ENCODE data around the gene TGFB1.
A peak's percentile ranks its signal among the peaks of the same experiment; 100 is the strongest.
"Not testable (repeated sequence)": the region's sequence is repeated elsewhere in the genome, so short reads cannot be mapped to it uniquely, and the experiment has no call there.

The TGFB1 gene

DNA sequence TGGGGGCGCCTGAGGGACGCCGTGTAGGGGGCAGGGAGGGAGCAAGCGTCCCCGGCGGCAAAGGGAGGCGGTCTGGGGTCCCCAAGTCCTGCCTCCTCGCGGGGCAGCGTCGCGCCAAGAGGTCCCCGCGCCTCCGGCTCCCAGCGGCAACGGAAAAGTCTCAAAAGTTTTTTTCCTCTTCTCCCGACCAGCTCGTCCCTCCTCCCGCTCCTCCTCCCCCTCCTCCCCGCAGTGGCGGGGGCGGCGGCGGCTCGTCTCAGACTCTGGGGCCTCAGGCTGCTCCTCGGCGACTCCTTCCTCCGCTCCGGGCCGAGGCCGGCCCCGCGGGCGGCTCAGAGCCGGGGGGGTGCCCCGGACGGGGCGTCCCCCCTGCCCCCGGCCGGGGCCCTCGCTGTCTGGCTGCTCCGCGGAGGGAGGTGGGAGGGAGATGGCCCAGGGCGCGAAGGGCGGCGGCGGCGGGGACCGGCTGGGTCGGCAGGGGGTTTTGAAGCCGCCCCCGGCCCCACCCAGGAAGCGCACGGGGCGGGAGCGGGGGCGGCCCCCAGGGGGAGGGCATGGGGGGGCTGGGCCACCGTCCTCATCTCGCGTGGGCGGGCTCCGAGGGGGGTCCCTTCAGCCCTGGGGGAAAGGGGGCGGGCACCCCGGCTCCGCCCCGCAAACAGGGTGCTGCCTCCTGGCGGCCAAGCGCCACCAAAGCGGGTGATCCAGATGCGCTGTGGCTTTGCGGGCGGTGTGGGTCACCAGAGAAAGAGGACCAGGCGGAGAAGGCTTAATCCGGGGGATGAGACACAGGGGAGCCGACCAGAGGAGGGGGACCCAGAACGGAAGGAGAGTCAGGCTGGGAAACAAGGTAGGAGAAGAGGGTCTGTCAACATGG, at the start of gene TGFB1:
Gene TGFB1, minus strand, starts transcription at position 457 of the 877 bp plus-strand sequence. CDS start 878 bp downstream, outside the sequence.
- DNase-seq = peak; percentile 97 to 98

DNA sequence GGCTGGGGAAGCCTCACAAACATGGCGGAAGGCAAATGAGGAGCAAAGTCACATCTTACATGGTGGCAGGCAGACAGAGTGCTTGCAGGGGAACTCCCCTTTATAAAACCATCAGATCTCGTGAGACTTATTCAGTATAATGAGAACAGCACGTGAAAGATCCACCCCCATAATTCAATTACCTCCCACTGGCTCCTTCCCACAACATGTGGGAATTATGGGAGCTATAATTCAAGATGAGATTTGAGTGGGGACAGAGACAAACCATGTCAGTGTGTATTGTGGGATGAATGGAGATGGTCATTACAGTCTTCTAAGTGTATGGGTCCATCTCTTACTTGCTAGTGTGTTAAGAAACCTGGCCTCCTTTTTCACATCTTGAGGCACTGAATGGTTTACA, 48.3 kb upstream of the TGFB1 start:
- DNase-seq = no peak

DNA sequence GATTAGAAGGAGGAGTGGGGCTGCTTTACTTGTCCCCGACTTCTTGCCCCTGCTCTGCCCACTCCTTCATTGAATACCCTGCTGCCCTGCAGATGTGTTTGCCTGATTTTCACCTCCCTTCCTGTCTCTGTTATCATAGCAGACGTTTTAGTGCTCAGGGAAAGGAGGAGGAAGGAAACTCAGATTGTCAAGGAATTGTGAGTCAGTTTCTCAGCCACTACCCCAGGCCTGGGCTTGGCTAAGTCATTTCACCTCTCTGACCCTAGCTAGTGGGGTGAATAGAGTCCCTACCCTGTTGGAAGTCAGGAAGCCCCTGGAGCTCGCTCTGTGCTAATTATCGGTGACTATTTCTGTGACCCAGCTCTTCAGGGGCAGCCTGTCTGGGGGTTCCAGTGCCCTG, 47.8 kb upstream of the TGFB1 start:
- no peak for DNase-seq

DNA sequence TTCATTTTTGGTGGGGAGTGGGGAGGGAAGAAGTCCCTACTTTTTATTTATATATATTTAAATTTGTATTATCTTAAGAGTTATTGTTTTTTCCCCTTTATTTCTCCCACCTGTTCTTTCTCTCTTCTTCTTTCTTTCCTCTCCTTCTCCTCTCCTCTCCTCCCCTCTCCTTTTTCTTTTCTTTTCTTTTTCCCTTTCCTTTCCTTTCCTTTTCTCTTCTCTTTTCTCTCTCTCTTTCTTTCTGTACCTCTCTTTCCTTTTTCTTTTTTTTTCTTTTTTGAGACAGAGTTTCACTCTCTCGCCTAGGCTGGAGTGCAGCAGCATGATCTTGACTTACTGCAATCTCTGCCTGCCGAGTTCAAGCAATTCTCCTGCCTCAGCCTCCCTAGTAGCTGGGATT, 45.8 kb upstream of the TGFB1 start:
- DNase-seq = no peak

DNA sequence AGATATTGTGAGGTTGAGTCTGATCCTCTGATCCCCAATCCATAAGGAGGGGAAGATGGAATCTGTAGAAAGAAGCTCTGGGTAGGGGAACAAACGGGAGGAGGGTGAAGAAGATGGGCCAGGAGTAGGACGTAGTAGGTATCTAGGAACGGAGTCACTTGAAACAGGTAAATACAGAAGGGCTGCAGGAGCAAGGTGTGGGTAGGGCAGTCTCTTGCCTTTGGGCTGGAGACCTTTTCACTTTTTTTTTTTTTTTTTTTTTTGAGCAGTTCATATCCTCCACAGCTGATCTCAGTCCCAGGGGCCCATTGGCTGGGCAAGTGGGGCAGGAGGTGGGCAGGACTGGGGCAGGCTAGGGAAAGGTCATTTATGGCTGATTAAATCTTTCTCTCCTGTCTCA, 45.4 kb upstream of the TGFB1 start:
- no peak for DNase-seq

DNA sequence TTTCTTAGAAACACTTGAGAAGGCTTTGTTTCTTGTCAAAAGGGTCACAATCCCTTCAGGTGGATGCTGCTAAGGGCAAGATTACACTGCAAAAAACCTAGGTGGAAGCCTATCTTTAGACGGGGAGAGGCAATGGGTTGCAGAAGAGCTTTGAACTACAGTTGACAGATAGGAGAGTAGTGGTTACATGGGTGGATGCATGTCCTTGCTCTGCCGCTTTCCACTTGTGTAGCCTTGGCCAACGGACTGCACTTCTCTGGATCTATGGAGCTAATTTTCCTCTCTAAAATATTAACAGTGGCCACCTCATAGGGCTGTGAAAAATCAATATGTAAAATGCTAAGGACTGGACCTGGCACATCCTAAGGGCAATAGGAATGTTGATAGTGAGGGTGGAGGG, 44.9 kb upstream of the TGFB1 start:
- no peak for DNase-seq

DNA sequence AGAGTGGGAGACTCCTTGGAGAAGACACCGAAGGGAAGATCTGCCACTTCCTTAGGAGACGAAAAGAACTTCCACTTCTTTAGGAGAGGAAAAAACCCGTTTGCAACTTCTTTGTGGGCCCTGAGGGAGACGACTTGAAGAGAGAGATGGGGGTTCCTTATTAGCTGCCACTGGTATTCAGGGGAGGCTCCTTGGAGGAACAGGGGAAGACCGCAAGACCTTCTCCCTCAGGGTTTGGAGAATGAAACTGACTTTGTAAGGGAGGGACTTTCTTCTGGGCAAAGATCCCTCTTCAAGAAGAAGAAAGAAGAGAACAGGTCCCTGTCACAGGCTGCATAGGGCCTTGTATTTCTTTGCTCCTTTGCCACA, 44.3 kb upstream of the TGFB1 start:
- no peak for DNase-seq

DNA sequence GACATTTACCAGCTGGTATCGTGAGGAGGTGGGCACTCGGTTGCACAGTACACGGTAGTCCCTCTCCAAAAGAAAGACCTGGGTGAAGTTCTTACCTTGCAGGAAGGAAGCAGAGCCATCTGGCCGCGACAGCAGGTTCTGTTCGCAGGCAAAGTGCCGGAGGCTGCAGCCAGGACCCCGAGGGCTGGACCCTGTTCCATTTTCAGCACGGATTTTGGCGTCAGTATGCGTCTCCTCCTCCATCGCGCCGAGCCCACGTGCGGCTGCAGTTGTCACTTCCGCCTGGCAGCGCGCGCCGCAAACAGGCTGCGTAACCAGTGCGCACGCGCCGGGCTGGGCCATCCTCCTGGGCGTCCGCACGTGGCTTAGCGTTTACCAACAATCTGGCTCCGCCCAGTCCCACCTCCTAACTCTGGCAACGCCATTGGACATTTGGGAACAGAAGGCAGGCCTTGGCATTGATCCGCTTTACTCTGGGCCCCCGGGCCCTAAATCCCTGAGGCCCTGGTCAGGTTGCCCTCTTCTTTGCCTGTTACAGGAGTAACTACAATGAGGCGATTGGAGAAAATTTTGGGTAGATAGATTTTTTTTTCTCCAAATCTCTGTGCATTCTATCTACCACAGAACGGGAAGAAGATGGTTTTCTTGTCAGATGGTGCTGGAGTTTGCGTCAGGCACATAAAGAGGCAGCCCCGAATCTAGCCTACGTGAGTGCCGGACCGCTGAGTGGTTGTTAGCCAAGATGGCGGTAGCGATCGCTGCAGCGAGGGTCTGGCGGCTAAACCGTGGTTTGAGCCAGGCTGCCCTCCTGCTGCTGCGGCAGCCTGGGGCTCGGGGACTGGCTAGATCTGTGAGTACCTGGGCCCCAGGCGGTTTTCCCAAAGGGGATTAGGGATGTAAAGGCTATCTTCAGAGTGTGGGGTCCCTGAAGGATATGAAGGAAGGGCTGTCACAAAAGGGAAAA, 43.6 kb upstream of the TGFB1 start, which contains the start of the genes BCKDHA and EXOSC5:
Gene BCKDHA, plus strand, starts transcription at position 733 of the 964 bp plus-strand sequence. Its CDS starts 10 bp downstream, at position 743.
Gene EXOSC5, minus strand, starts transcription at position 274 of the 964 bp plus-strand sequence. Its CDS starts 31 bp downstream, at position 243.
- peak; percentile 99 for DNase-seq

DNA sequence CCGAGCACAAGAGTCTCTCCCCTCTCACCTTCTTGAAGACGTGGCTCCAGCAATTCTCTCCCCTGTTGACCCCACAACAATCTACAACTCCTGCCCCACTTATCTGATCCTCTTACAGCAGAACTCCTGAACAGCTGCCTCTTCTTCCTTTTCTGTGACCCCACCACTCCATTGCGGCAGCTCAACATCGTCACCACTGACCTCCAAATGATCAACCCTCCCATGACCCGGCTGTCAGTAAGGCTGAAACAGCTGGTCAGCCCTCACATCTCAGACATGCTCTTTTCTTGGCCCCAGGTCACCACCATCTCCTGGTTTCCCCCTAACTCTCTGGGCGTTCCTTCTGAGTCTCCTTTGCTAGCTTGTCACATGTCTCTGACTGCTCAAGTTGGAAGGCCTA, 41.6 kb upstream of the TGFB1 start:
- DNase-seq = no peak

DNA sequence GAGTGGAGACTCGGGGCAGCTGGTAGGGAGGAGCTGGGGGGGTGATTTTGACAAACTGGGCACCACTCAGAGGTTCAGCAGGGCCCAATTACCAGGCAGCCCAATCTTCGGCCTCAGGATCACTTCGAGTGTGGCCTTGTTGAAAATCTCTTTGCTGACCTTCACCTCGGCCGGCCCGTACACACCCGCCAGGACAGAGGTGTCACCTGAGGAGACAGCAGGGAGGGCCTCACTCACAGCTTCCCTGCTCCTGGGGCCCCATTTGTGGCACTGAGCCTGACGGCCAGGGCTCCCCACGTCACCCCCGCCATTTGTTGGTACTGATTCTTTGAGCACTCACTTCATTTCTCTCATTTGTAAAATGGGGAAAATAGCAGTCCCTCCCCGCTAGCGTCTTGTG, 39.1 kb upstream of the TGFB1 start:
- no peak for DNase-seq

DNA sequence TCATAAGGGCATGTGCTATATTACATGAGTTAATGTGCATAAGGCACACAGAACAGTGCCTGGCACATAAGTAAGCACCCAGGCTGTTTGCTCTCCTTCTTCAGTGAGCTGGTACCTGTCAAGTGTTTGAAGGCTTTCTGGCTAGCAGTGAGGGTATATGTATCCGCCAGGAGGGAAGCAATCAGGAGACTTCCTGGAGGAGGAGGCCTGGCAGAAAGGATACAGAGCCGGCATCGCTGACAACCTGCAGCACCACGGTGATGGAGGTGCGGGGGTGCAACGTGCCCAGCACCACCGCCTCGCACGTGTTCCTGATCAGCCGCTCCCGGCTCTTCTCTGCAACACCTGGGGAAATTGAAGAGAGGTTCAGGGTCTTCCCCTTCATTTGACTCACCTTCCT, 37.9 kb upstream of the TGFB1 start:
- no peak for DNase-seq

DNA sequence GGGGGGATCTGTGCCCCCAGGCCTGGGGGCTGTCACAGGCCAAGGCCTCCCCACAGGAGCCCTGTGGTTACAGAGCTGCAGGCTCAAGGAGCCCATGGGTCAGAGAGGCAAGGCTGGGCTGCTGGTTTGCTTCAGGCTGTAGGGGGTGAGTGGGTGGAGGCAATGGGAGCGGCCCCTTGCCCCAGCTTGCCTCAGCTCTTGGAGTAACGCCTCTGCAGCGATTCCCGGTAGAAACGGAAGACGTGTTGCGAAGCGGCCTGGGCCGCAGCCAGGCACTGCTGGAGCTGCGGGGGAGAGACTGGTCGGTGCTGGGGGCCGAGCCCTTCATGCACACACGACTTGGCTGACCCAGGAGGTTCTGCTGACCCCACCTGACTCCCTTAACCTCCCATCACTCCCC, 32.7 kb upstream of the TGFB1 start:
- DNase-seq = no peak

DNA sequence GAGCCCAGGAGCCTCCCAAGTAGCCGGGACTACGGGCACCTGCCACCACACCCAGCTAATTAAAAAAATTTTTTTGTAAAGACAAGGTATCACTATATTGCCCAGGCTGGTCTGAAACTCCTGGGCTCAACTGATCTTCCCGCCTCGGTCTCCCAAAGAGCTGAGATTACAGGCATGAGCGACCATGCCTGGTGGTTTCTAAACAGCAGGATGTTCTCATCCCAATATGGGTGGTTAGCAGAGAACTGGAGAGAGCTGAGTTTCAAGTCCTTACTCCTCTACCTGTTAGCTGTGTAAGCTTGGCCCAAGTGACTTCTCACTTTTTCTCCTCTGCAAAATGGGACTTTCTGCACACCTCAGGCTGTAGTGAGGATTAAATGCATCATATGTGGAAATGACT, 30.6 kb upstream of the TGFB1 start:
- no peak for DNase-seq

DNA sequence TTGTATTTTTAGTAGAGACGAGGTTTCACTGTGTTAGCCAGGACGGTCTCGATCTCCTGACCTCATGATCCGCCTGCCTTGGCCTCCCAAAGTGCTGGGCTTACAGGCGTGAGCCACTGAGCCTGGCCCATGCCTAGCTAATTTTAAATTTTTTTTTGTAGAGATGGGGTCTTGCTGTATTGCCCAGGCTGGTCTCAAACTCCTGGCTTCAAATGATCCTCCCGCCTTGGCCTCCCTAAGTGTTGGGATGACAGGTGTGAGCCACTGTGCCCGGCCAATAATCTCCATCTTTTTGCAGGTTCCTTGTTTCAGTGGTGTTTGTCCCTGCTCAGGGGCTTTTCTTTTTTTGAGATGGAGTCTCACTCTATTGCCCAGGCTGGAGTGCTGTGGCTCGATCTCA, 27.8 kb upstream of the TGFB1 start:
- DNase-seq = not testable (repeated sequence)

DNA sequence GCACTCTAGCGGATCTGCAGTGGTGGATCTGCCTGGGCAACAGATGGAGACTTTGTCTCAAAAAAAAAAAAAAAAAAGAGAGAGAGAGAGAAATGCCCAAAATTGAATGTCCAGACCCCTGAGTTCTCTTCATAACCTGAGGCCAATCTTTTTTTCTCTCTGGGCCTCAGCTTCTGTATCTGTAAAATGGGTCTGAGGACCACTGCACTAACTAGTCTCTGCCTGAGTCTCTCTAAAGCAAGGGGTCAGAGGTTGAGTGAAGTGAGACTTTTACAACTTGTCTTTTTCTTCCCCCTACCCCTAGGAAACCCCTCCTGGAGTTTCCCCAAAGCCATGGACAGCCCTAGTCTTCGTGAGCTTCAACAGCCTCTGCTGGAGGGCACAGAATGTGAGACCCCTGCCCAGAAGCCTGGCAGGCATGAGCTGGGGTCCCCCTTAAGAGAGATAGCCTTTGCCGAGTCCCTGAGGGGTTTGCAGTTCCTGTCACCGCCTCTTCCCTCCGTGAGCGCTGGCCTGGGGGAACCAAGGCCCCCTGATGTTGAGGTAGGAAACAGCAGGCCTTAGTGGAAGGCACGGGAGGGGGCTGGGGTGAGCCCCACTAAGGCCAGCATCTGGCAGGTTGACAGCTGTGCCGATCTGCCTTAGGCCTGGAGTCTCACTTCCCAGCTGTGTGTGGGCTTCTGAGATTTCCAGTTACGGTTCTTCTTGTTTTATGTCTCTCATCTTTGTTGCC, 24.4 kb upstream of the TGFB1 start:
- DNase-seq = no peak

DNA sequence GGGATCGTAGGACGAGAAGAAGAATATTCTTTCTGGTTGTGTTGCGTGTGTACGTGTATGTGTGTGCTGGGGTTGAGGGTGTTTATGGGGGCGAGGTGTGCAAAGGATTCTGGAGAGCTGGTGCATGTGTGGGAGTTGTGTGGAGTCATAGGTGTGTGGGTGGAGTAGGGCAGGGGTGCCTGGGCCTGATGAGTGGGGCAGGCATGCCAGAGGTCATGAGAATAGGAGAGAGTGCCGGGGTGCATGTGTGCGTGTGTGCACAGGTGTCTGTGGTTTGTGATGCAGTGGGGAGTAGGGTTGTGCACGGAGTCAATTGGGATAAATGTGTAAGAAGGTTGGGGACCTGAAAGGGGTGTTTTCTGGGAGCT, 23.3 kb upstream of the TGFB1 start:
- peak; percentile 58 to 63 for DNase-seq

DNA sequence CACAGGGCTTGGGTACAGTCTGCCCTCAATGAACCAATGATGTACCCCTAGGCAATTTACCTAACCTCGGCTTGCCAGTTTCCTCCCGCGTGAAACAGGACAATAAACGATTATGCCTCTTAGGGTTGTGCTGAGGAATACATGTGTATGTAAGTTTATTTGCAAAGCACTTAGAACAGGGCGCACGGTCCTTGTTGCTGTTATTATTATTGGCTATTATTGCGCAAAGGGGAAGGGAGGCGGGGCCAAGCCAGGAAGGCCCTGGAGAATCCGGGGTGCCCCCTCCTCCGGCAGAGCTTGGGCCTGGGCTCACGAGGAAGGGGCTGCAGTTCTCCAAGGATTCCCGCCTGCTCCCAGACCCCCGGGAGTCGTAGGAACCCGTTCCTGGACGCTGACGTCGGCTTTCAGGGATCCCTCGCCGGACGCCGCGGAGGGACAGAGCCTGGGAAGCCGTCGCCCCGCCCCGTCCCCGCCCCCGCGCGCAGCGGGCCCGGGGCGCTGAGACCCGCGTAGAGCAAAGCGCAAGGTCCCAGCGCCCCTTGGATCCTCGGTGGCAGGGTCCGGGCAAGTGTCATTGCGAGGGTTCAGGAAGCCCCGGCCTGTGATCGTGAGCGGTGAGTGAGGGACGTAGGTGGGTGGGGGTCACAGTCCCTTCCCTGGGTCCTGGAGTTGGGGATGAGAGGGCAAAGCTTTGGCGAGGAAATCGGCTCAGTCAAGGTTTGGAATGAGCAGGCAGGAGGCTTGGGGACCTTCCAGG, 22.7 kb upstream of the TGFB1 start, which contains the start of gene TMEM91:
Gene TMEM91, plus strand, starts transcription at position 293 of the 757 bp plus-strand sequence. CDS start 1,777 bp downstream, outside the sequence.
- DNase-seq = no peak

DNA sequence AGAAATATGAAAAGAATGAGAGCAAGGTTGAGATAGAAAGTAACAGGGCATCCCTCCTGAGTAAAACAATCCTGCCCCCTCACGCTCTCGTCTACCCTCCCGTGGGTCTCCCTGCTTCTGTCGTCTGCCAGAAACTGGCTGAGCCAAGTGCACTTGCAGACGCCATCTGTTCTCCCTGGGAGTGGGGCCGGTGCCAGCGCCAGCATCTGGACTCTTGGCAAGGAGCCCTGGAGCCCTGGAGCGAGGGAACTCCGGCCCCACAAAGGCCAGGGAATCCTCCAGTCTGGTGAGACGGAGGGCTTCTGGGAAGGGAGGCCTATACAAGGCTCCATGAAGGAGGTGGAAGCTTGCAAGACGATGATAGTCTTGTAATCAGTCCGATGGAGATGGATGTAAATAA, 20.3 kb upstream of the TGFB1 start:
- no peak for DNase-seq

DNA sequence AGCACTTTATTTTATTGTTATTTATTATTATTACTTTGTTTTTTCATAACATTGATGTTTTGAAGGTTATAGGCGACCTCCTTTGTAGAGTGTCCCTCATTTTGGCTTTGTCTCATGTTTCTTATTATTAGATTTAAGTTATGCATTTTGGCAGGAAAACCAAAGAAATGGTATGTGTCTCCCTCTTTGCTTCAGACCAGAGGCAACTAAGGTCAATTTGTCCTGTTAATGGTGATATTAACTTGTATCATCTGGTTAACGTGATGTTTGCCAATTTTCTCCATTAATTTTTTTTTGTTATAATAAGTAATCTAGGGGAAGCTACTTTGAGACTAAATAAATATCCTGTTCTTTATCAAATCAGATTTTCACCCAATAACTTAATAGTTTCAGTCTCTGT, 18.8 kb upstream of the TGFB1 start:
- no peak for DNase-seq

DNA sequence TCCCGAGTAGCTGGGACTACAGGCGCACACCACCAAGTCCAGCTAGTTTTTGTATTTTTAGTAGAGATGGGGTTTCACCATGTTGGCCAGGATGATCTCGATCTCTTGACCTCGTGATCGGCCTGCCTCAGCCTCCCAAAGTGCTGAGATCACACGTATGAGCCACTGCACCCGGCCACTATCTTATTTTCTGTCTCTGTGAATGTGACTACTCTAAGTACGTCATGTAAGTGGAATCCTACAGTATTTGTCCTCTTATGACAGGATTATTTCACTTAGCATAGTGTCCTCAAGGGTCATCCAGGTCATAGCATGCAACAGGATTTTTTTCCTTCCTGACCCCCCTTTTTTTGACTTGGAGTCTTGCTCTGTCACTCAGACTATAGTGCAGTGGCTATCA, 17.8 kb upstream of the TGFB1 start:
- DNase-seq = no peak

DNA sequence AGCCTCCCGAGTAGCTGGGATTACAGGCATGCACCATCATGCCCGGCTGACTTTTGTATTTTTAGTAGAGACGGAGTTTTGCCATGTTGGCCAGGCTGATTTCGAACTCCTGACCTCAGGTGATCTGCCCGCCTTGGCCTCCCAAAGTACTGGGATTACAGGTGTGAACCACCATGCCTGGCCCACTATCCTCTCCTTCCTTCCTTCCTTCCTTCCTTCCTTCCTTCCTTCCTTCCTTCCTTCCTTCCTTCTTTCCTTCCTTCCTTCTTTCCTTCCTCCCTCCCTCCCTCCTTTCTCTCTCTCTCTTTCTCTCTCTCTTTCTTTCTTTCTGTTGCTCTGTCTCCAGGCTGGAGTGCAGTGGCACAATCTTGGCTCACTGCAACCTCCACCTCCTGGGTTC, 17.4 kb upstream of the TGFB1 start:
- DNase-seq = not testable (repeated sequence)

DNA sequence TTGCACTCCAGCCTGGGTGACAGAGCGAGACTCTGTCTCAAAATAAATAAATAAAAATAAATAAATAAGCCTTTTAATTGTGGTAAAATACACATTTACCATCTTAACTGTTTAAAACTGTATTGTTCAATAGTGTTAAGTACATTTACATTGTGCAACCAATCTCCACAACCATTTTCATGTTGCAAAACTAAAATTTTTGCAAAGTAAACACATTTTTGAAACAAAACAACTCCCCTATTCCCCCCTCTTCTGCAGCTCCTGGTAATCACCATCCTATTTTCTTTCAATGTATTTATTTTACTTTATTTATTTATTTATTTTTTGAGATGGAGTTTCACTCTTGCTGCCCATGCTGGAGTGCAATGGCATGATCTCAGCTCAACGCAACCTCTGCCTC, 16.0 kb upstream of the TGFB1 start:
- DNase-seq = no peak
